ENCODE results near the gene SUCLA2.
"Not testable (repeated sequence)": the region's sequence is repeated elsewhere in the genome, so short reads cannot be mapped to it uniquely, and the experiment has no call there.

The SUCLA2 gene

GRCh38 chr13:47955836-47956235 is 45.2 kb downstream of the SUCLA2 start:
- CTCF ChIA-PET, result interaction anchor here (0.5 kb wide), 1 partner anchor 9 kb away, joined by 3 read pairs; no protein-coding TSS in a partner anchor
- no peak for TF ChIP-seq CTCF (conservative IDR thresholded peaks at IDR 0.05; ENCODE audit: low read depth)
- POLR2A ChIA-PET (ENCODE audit: low non-redundant PET), result no interaction called here

GRCh38 chr13:47949799-47950198 is 51.3 kb downstream of the SUCLA2 start:
- no peak for TF ChIP-seq CTCF (conservative IDR thresholded peaks at IDR 0.05; ENCODE audit: low read depth)
- POLR2A ChIA-PET (ENCODE audit: low non-redundant PET), result no interaction called here
- CTCF ChIA-PET, result no interaction called here
- no peak for DNase-seq (ENCODE audit: low spot score)
- no peak overlapping the region for H3K27ac ChIP-seq

More at GRCh38 chr13:47955836-47956235, 45.2 kb downstream of the SUCLA2 start:
- no peak overlapping the region for H3K27ac ChIP-seq
- no peak for DNase-seq (ENCODE audit: low spot score)

GRCh38 chr13:47945738-47946137 is 55.3 kb downstream of the SUCLA2 start:
- ChIA-PET POLR2A (ENCODE audit: low non-redundant PET) (no interaction called here), CTCF (no interaction called here)
- peak; percentile 10 for DNase-seq (ENCODE audit: low spot score)
- TF ChIP-seq CTCF (conservative IDR thresholded peaks at IDR 0.05; ENCODE audit: low read depth), result no peak
- H3K27ac ChIP-seq, result no peak overlapping the region

- H3K27ac ChIP-seq; POLR2A ChIA-PET (ENCODE audit: low non-redundant PET); CTCF ChIA-PET; DNase-seq (ENCODE audit: low spot score): not testable (repeated sequence)
Observed at GRCh38 chr13:47945146-47945545, 55.9 kb downstream of the SUCLA2 start.

GRCh38 chr13:47934371-47934770 is 66.7 kb downstream of the SUCLA2 start:
- ChIA-PET POLR2A (ENCODE audit: low non-redundant PET) (no interaction called here), CTCF (no interaction called here)
- DNase-seq (ENCODE audit: low spot score), result no peak
- H3K27ac ChIP-seq, result no peak overlapping the region
- no peak for TF ChIP-seq CTCF (conservative IDR thresholded peaks at IDR 0.05; ENCODE audit: low read depth)

GRCh38 chr13:47932950-47933923 is 67.8 kb downstream of the SUCLA2 start:
- TF ChIP-seq CTCF (conservative IDR thresholded peaks at IDR 0.05; ENCODE audit: low read depth), result no peak
- H3K27ac ChIP-seq, result no peak overlapping the region
- ChIA-PET CTCF (interaction anchor here (0.6 kb wide), 1 partner anchor 18 kb away, joined by 3 read pairs; no protein-coding TSS in a partner anchor), POLR2A (ENCODE audit: low non-redundant PET) (no interaction called here)
- no peak for DNase-seq (ENCODE audit: low spot score)

GRCh38 chr13:47930649-47931165 is 70.4 kb downstream of the SUCLA2 start:
- no peak for DNase-seq (ENCODE audit: low spot score)
- POLR2A ChIA-PET (ENCODE audit: low non-redundant PET), result no interaction called here
- no peak for TF ChIP-seq CTCF (conservative IDR thresholded peaks at IDR 0.05; ENCODE audit: low read depth)
- CTCF ChIA-PET, result interaction anchor here (0.6 kb wide), 1 partner anchor 13 kb away, joined by 4 read pairs; no protein-coding TSS in a partner anchor
- H3K27ac ChIP-seq, result no peak overlapping the region
